Neural crest cell (in vitro differentiated cells): Measurements from ENCODE around the gene SLC6A6. TPM values are rescaled to one million over a fixed set of nuclear protein-coding genes. Genes with fewer than 3 reads are reported as not detected.
A peak's percentile ranks its signal among the peaks of the same experiment; 100 is the strongest.

Experiments used
- DNase-seq: peaks from one replicate; pipeline ENCODE4 v3.0.0; 2021; ENCODE audit warnings: low read depth, mixed read lengths, low spot score
- H3K27ac Mint-ChIP-seq: one replicate; pipeline ENCODE4 v1.8.0; 2021; ENCODE audit warnings: mild to moderate bottlenecking, mixed read lengths; ENCODE audit not compliant: unreplicated experiment
- H3K27me3 Mint-ChIP-seq: 2 replicates; pipeline ENCODE4 v1.8.0; 2021; ENCODE audit warnings: low read depth, mild to moderate bottlenecking, mixed read lengths
- H3K36me3 Mint-ChIP-seq: 2 replicates; pipeline ENCODE4 v1.8.0; 2021; ENCODE audit warnings: low read depth, mild to moderate bottlenecking, mixed read lengths
- H3K4me1 Mint-ChIP-seq: 2 replicates; pipeline ENCODE4 v1.8.0; 2021; ENCODE audit warnings: mixed read lengths
- H3K4me3 Mint-ChIP-seq: one replicate; pipeline ENCODE4 v1.8.0; 2021; ENCODE audit warnings: mild to moderate bottlenecking, mixed read lengths
- H3K9me3 Mint-ChIP-seq: 2 replicates; pipeline ENCODE4 v1.8.0; 2021; ENCODE audit warnings: mixed read lengths
- CTCF ChIP-seq: fragments of 200-600 bp; sonication (generic); conservative IDR thresholded peaks from 2 replicates; pipeline ENCODE4 v1.5.0; 2021; ENCODE audit warnings: antibody characterized with exemption, mild to moderate bottlenecking
- total RNA-seq: library from RNA; stranded (reverse); gene quantifications from 2 replicates; pipeline ENCODE4 v1.2.1, GENCODE V29; 2021

Gene SLC6A6
- total RNA-seq, 1 donor from 2014 or later, result 33.8 TPM

GRCh38 chr3:14464521-14464920 lies 62.1 kb downstream of the SLC6A6 start:
- H3K27ac Mint-ChIP-seq, result no peak overlapping the region
- no peak for TF ChIP-seq CTCF
- H3K9me3 Mint-ChIP-seq, result no peaks in the 10 kb centered on the region

GRCh38 chr3:14465425-14465824 lies 63.0 kb downstream of the SLC6A6 start:
- TF ChIP-seq CTCF, result no peak
- Mint-ChIP-seq H3K27ac (no peak overlapping the region), H3K9me3 (no peaks in the 10 kb centered on the region), H3K27me3 (no peaks in the 10 kb centered on the region), H3K4me3 (no peak overlapping the region), H3K4me1 (peaks cover 18% of the 10 kb centered on the region), H3K36me3 (peaks cover 2% of the 10 kb centered on the region)
- DNase-seq, result no peak

More at GRCh38 chr3:14464521-14464920, 62.1 kb downstream of the SLC6A6 start:
- H3K4me3 Mint-ChIP-seq, result no peak overlapping the region
- peaks cover 23% of the 10 kb centered on the region for H3K4me1 Mint-ChIP-seq
- H3K27me3 Mint-ChIP-seq, result no peaks in the 10 kb centered on the region
- no peak for DNase-seq
- peaks cover 7% of the 10 kb centered on the region for H3K36me3 Mint-ChIP-seq

GRCh38 chr3:14466179-14466903 lies 63.9 kb downstream of the SLC6A6 start:
- no peak overlapping the region for H3K4me3 Mint-ChIP-seq
- H3K36me3 Mint-ChIP-seq, result peaks cover 2% of the 10 kb centered on the region
- no peaks in the 10 kb centered on the region for H3K27me3 Mint-ChIP-seq
- no peaks in the 10 kb centered on the region for H3K9me3 Mint-ChIP-seq
- peaks cover 18% of the 10 kb centered on the region for H3K4me1 Mint-ChIP-seq
- no peak for DNase-seq
- no peak overlapping the region for H3K27ac Mint-ChIP-seq
- no peak for TF ChIP-seq CTCF

- peaks cover 3% of the 10 kb centered on the region for H3K36me3 Mint-ChIP-seq
- peak; percentile 56 for DNase-seq
Measured at GRCh38 chr3:14467814-14468620, 65.6 kb downstream of the SLC6A6 start.

GRCh38 chr3:14468621-14468981 lies 66.2 kb downstream of the SLC6A6 start:
- Mint-ChIP-seq H3K4me1 (peaks cover 8% of the 10 kb centered on the region), H3K27ac (no peak overlapping the region), H3K4me3 (no peak overlapping the region), H3K36me3 (peaks cover 9% of the 10 kb centered on the region), H3K27me3 (no peaks in the 10 kb centered on the region), H3K9me3 (no peaks in the 10 kb centered on the region)
- DNase-seq, result no peak
- TF ChIP-seq CTCF, result no peak

More at GRCh38 chr3:14467814-14468620, 65.6 kb downstream of the SLC6A6 start:
- Mint-ChIP-seq H3K27me3 (no peaks in the 10 kb centered on the region), H3K27ac (no peak overlapping the region), H3K4me3 (no peak overlapping the region), H3K9me3 (no peaks in the 10 kb centered on the region), H3K4me1 (peaks cover 8% of the 10 kb centered on the region)
- peak; percentile 86 for TF ChIP-seq CTCF
